GDM1 (cell line): ENCODE results near the gene ZAP70.

Source experiments
- DNase-seq: peaks from one replicate; lab custom pipeline; 2025; lab: John Stamatoyannopoulos, UW

The ZAP70 gene

GRCh38 chr2:97752342-97753334, 39.3 kb downstream of the ZAP70 start:
- DNase-seq, result no peak

GRCh38 chr2:97754690-97755346, 41.4 kb downstream of the ZAP70 start:
- no peak for DNase-seq

- no peak for DNase-seq
These were observed 42.1 kb downstream of the ZAP70 start for GRCh38 chr2:97755491-97755890.

GRCh38 chr2:97757062-97757461, 43.7 kb downstream of the ZAP70 start:
- no peak for DNase-seq

GRCh38 chr2:97758131-97758705, 44.8 kb downstream of the ZAP70 start:
- no peak for DNase-seq

- no peak for DNase-seq
These were observed 46.5 kb downstream of the ZAP70 start for GRCh38 chr2:97759727-97760407.

- no peak for DNase-seq
These were observed 47.2 kb downstream of the ZAP70 start for GRCh38 chr2:97760480-97761049.

GRCh38 chr2:97761192-97761591, 47.8 kb downstream of the ZAP70 start:
- DNase-seq, result no peak

- DNase-seq, result no peak
These were observed 49.9 kb downstream of the ZAP70 start for GRCh38 chr2:97763176-97763845.

- no peak for DNase-seq
These were observed 51.3 kb downstream of the ZAP70 start for GRCh38 chr2:97764559-97765263.

GRCh38 chr2:97765933-97766332, 52.6 kb downstream of the ZAP70 start:
- DNase-seq, result no peak

- no peak for DNase-seq
These were observed 53.2 kb downstream of the ZAP70 start for GRCh38 chr2:97766567-97766966.

GRCh38 chr2:97769308-97769707, 55.9 kb downstream of the ZAP70 start:
- DNase-seq, result no peak

GRCh38 chr2:97769711-97770110, 56.3 kb downstream of the ZAP70 start:
- DNase-seq, result no peak

- no peak for DNase-seq
These were observed 57.1 kb downstream of the ZAP70 start for GRCh38 chr2:97770445-97770844.

GRCh38 chr2:97774425-97774824, 61.0 kb downstream of the ZAP70 start:
- DNase-seq, result no peak

- no peak for DNase-seq
These were observed 61.7 kb downstream of the ZAP70 start for GRCh38 chr2:97775074-97775473.

- DNase-seq, result no peak
These were observed 65.8 kb downstream of the ZAP70 start for GRCh38 chr2:97779141-97779540.

- DNase-seq, result no peak
These were observed 68.6 kb downstream of the ZAP70 start for GRCh38 chr2:97781981-97782380.

GRCh38 chr2:97784953-97785352, 71.6 kb downstream of the ZAP70 start:
- no peak for DNase-seq

GRCh38 chr2:97785818-97786217, 72.4 kb downstream of the ZAP70 start:
- DNase-seq, result no peak
